A673 (cell line): Measurements from ENCODE around the gene TOMM40. TPM values are rescaled to one million over a fixed set of nuclear protein-coding genes. Genes with fewer than 3 reads are reported as not detected.
"Not testable (repeated sequence)": the region's sequence is repeated elsewhere in the genome, so short reads cannot be mapped to it uniquely, and the experiment has no call there.

ENCODE experiments used
- BruUV-seq: library from RNA; stranded (reverse); fragments of 400-500 nt; replicated peaks from 2 replicates; lab custom pipeline; 2021; lab: Mats Ljungman, UMichigan
- CTCF ChIA-PET: fragments of 300-600 bp; sonication (Branson Sonifier 250); formaldehyde crosslinking; loops from one replicate; lab custom pipeline; 2022; ENCODE audit warnings: antibody characterized with exemption; lab: Charles Lee
- POLR2A ChIA-PET: fragments of 300-600 bp; sonication (Branson Sonifier 250); formaldehyde crosslinking; loops from one replicate; lab custom pipeline; 2022; ENCODE audit warnings: antibody characterized with exemption; ENCODE audit not compliant: low non-redundant PET; lab: Charles Lee
- DNase-seq: peaks from one replicate; pipeline ENCODE4 v3.0.0-alpha.2; 2015; ENCODE audit warnings: low spot score
- H3K27ac ChIP-seq: fragments of 200-600 bp; sonication (generic); 2 replicates; pipeline ENCODE4 v1.5.1; 2016; ENCODE audit warnings: mixed run types, low read depth, mild to moderate bottlenecking, mixed read lengths, antibody characterized with exemption, low read length; ENCODE audit not compliant: poor library complexity, severe bottlenecking
- H3K27me3 ChIP-seq: fragments of 200-600 bp; sonication (generic); replicated peaks from 2 replicates; pipeline ENCODE4 v1.6.1; 2017; ENCODE audit warnings: mixed run types, low read depth, mild to moderate bottlenecking, mixed read lengths, antibody characterized with exemption, low read length; ENCODE audit not compliant: insufficient read depth, poor library complexity
- H3K36me3 ChIP-seq: fragments of 200-600 bp; sonication (generic); 2 replicates; pipeline ENCODE4 v1.6.1; 2016; ENCODE audit warnings: mixed run types, mild to moderate bottlenecking, mixed read lengths, antibody characterized with exemption, low read length; ENCODE audit not compliant: insufficient read depth, poor library complexity, severe bottlenecking
- H3K4me1 ChIP-seq: fragments of 200-600 bp; sonication (generic); 2 replicates; pipeline ENCODE4 v1.6.1; 2017; ENCODE audit warnings: mixed run types, mild to moderate bottlenecking, mixed read lengths, antibody characterized with exemption, low read length; ENCODE audit not compliant: insufficient read depth, poor library complexity, severe bottlenecking
- H3K4me3 ChIP-seq: fragments of 200-600 bp; sonication (generic); 2 replicates; pipeline ENCODE4 v1.5.1; 2016; ENCODE audit warnings: low read depth, mixed run types, mild to moderate bottlenecking, mixed read lengths, low read length; ENCODE audit not compliant: poor library complexity, severe bottlenecking
- H3K9me3 ChIP-seq: fragments of 200-600 bp; sonication (generic); 2 replicates; pipeline ENCODE4 v1.6.1; 2016; ENCODE audit warnings: mixed run types, low read depth, mild to moderate bottlenecking, mixed read lengths, antibody characterized with exemption, low read length; ENCODE audit not compliant: poor library complexity, severe bottlenecking
- EZH2 ChIP-seq: fragments of 200-600 bp; sonication (generic); IDR thresholded peaks from 2 replicates; pipeline ENCODE4 v1.6.1; 2017; ENCODE audit warnings: borderline replicate concordance, low read depth, mild to moderate bottlenecking, mixed read lengths, antibody characterized with exemption, low read length; ENCODE audit not compliant: poor library complexity, severe bottlenecking
- intact Hi-C: fragments of 100-400 bp; cut with micrococcal nuclease; formaldehyde crosslinking; loops from one replicate; pipeline ENCODE4 v1.10.0; 2022; ENCODE audit not compliant: unreplicated experiment
- total RNA-seq: library from RNA; stranded (reverse); gene quantifications from 2 replicates; pipeline ENCODE4 v1.2.3, GENCODE V29; 2021
- TF ChIP-seq, protein P1 (sequence below): fragments of 300-800, 200-600 bp; sonication (generic); conservative IDR thresholded peaks from 2 replicates; pipeline ENCODE4 v1.5.1; 2017; ENCODE audit warnings: low read depth, mild to moderate bottlenecking, antibody characterized with exemption, low read length, moderate library complexity, mixed read lengths

The TOMM40 gene
- total RNA-seq, 1 experiment from 2014 or later: 234 TPM

DNA sequence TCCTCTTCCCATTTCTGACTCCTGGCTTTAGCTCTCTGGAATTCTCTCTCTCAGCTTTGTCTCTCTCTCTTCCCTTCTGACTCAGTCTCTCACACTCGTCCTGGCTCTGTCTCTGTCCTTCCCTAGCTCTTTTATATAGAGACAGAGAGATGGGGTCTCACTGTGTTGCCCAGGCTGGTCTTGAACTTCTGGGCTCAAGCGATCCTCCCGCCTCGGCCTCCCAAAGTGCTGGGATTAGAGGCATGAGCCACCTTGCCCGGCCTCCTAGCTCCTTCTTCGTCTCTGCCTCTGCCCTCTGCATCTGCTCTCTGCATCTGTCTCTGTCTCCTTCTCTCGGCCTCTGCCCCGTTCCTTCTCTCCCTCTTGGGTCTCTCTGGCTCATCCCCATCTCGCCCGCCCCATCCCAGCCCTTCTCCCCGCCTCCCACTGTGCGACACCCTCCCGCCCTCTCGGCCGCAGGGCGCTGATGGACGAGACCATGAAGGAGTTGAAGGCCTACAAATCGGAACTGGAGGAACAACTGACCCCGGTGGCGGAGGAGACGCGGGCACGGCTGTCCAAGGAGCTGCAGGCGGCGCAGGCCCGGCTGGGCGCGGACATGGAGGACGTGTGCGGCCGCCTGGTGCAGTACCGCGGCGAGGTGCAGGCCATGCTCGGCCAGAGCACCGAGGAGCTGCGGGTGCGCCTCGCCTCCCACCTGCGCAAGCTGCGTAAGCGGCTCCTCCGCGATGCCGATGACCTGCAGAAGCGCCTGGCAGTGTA lies 17.2 kb downstream of the TOMM40 start:
- Histone ChIP-seq H3K27ac (no peak overlapping the region), H3K36me3 (peaks cover 2% of the 10 kb centered on the region), H3K4me3 (no peak overlapping the region), H3K9me3 (no peaks in the 10 kb centered on the region), H3K4me1 (peaks cover 12% of the 10 kb centered on the region), H3K27me3 (no peaks in the 10 kb centered on the region)
- no TSS peak for BruUV-seq
- no peak for TF ChIP-seq EZH2
- TF ChIP-seq, protein P1, sequence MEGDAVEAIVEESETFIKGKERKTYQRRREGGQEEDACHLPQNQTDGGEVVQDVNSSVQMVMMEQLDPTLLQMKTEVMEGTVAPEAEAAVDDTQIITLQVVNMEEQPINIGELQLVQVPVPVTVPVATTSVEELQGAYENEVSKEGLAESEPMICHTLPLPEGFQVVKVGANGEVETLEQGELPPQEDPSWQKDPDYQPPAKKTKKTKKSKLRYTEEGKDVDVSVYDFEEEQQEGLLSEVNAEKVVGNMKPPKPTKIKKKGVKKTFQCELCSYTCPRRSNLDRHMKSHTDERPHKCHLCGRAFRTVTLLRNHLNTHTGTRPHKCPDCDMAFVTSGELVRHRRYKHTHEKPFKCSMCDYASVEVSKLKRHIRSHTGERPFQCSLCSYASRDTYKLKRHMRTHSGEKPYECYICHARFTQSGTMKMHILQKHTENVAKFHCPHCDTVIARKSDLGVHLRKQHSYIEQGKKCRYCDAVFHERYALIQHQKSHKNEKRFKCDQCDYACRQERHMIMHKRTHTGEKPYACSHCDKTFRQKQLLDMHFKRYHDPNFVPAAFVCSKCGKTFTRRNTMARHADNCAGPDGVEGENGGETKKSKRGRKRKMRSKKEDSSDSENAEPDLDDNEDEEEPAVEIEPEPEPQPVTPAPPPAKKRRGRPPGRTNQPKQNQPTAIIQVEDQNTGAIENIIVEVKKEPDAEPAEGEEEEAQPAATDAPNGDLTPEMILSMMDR: no peak
- ChIA-PET POLR2A (no interaction called here), CTCF (no interaction called here)
- DNase-seq: no peak
- intact Hi-C loops: no loop called here

DNA sequence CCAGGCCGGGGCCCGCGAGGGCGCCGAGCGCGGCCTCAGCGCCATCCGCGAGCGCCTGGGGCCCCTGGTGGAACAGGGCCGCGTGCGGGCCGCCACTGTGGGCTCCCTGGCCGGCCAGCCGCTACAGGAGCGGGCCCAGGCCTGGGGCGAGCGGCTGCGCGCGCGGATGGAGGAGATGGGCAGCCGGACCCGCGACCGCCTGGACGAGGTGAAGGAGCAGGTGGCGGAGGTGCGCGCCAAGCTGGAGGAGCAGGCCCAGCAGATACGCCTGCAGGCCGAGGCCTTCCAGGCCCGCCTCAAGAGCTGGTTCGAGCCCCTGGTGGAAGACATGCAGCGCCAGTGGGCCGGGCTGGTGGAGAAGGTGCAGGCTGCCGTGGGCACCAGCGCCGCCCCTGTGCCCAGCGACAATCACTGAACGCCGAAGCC lies 17.8 kb downstream of the TOMM40 start:
- Histone ChIP-seq H3K4me3 (no peak overlapping the region), H3K36me3 (no peaks in the 10 kb centered on the region), H3K9me3 (no peaks in the 10 kb centered on the region), H3K4me1 (peaks cover 12% of the 10 kb centered on the region), H3K27me3 (no peaks in the 10 kb centered on the region), H3K27ac (no peak overlapping the region)
- ChIA-PET CTCF (no interaction called here), POLR2A (no interaction called here)
- intact Hi-C loops: no loop called here
- DNase-seq: no peak
- TF ChIP-seq, protein P1: no peak
- no peak for TF ChIP-seq EZH2
- no TSS peak for BruUV-seq

DNA sequence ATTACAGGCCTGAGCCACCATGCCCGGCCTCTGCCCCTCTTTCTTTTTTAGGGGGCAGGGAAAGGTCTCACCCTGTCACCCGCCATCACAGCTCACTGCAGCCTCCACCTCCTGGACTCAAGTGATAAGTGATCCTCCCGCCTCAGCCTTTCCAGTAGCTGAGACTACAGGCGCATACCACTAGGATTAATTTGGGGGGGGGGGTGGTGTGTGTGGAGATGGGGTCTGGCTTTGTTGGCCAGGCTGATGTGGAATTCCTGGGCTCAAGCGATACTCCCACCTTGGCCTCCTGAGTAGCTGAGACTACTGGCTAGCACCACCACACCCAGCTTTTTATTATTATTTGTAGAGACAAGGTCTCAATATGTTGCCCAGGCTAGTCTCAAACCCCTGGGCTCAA lies 18.7 kb downstream of the TOMM40 start:
- no peaks in the 10 kb centered on the region for H3K9me3 ChIP-seq
- H3K4me1 ChIP-seq: peaks cover 18% of the 10 kb centered on the region
- ChIA-PET POLR2A (no interaction called here), CTCF (interaction anchor here (0.7 kb wide), 1 partner anchor 276 kb away, joined by 3 read pairs; no protein-coding TSS in a partner anchor)
- no peak overlapping the region for H3K4me3 ChIP-seq
- no peaks in the 10 kb centered on the region for H3K36me3 ChIP-seq
- no peak for DNase-seq
- H3K27ac ChIP-seq: no peak overlapping the region
- no TSS peak for BruUV-seq
- TF ChIP-seq EZH2: no peak
- TF ChIP-seq, protein P1: no peak
- H3K27me3 ChIP-seq: no peaks in the 10 kb centered on the region
- intact Hi-C loops: no loop called here

DNA sequence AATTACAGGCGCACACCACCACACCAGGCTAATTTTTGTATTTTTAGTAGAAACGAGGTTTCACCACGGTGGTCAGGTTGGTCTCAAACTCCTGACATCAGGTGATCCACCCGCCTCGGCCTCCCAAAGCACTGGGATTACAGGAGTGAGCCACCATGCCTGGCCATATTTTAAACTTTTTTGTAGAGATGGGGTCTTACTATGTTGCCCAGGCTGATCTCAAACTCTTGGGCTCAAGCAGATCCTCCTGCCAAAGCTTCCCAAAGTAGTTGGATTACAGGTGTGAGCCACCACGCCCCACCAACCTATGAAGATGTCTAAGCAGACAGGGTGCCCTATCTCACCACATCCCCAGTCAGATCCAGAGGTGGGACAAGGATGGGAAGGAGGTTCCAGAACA lies 20.8 kb downstream of the TOMM40 start:
- BruUV-seq, H3K27ac ChIP-seq, POLR2A ChIA-PET, CTCF ChIA-PET, H3K36me3 ChIP-seq, H3K4me3 ChIP-seq, DNase-seq, intact Hi-C loops, H3K9me3 ChIP-seq, H3K27me3 ChIP-seq: not testable (repeated sequence)
- H3K4me1 ChIP-seq: peaks cover 12% of the 10 kb centered on the region
